Measurements from ENCODE around the gene MAPK14.

DNA sequence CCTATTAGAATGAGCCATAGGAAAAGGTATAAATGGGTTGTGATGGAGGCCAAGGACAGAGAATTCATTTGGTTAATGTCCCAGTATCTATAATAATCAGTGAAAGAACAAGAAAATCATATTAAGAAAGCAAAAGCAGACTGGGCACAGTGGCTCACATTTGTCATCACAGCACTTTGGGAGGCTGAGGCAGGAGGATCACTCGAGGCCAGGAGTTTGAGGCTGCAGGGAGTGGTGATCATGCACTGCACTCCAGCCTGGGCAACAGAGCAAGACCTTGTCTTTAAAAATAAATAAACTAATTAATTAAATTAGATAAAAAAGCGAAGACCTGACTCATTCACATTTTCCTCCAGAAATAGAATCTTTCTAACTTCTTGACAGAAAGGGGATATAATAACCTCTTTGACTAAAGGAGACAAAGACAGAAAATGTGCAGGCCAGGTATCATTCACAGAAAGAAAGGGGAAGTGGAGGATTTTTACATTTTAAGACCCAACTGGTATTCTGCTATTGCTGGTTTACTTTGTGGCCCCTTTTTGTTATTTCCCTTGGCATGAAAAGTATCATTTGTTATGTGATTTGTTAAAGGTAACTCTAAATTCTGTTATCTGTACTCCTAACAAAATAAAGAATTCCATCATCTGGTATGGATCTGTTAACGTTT, 70.8 kb downstream of the MAPK14 start:
- TF ChIP-seq POLR2A (IDR thresholded peaks at IDR 0.05) (no peak), CTCF (IDR thresholded peaks at IDR 0.05) (no peak)
